WI38 (cell line): ENCODE measurements around the gene CALU.

Source experiments
- H3K4me3 ChIP-seq: 2 replicates; pipeline ENCODE4 v1.5.1; 2011; ENCODE audit warnings: low read depth, mild to moderate bottlenecking, control low read depth, low read length
- CTCF ChIP-seq: IDR thresholded peaks from 2 replicates; pipeline ENCODE4 v1.5.1; 2012; ENCODE audit warnings: low read depth, mild to moderate bottlenecking, control low read depth, low read length

CALU gene

GRCh38 chr7:128747327-128748079, 8.3 kb downstream of the CALU start:
- H3K4me3 ChIP-seq: no peak overlapping the region
- no peak for TF ChIP-seq CTCF

DNA sequence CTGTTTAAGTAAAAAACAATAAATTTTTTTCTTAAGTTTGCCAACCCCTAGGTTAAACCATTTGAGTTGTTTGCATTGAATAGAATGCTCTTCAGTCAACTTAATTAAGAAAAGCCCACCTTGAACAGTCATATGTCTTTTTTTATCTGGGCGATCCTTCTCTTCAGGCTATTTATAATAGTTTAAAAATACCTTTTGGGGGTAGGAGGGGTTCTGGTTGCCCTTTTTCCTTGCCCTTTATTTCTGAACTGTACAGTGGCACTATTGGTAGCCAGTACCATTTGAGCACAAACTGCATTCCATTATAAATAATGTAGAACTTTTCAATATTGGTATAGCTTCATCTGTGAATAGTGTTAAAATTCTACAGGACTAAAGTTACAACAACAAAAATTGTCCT, 13.1 kb downstream of the CALU start:
- no peak overlapping the region for H3K4me3 ChIP-seq
- no peak for TF ChIP-seq CTCF

DNA sequence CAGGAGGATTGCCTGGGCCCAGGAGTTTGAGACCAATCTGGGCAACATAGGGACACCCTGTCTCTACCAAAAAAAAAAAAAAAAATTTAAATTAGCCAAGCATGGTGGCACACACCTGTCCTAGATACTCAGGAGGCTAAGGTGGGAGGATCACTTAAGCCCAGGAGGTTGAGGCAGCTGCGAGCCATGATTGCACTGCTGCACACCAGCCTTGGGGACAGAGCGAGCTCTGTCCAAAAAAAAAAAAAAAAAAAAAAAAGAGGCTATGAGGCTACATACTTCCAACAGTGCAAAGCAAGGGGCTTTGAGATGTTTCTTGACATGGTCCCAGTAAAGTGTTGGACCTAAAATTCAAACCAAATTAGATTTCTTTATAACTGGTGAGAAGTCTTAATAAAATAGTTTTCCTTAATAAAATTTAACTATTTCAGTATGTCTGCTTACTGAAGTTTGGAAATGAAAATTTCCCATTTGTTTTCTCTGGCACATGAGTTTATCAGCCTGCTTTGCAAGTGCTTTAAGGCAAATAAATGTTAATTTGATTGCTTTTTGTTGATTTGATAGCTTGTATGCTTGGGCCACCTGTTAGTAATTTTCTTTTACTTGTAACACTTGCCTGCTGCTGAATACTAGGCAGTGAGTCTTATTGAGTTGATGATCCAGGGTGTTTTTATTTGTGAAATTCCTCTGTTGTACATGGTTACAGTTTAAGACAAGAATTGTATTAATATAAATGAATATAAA, 16.1 kb downstream of the CALU start:
- H3K4me3 ChIP-seq: no peak overlapping the region

DNA sequence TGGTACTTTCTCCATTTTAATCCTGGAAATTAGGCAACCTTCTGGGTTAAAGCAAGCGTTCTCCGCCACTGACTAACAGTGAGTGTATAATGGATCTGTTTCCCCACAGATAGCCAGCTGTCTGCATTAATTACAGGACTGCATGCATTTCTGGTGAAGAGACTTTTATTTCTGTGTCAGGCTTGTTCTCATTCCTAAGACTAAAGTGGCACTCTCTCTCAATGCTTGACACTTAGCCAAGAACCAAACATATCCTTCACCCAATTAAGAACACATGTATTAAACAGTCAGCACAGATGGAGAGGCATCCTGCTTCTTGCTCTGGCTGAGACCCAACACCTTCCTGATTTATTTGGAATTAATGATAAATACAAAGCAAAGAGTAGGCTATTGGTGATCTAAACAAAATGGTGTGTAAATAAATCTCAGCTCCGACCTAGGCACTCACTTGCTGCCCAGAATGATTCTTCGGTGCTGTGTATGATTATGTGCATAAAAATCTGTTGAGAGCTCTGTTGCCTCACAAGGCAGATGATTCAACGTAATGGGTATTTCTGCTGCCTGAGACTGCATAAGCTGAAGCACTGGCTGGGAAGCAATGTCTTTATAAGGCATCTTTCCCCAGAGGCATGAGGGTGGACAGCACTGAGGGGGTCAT, 16.8 kb downstream of the CALU start:
- H3K4me3 ChIP-seq: no peak overlapping the region
- TF ChIP-seq CTCF: no peak

More for the DNA sequence above, 16.1 kb downstream of the CALU start:
- TF ChIP-seq CTCF: no peak

DNA sequence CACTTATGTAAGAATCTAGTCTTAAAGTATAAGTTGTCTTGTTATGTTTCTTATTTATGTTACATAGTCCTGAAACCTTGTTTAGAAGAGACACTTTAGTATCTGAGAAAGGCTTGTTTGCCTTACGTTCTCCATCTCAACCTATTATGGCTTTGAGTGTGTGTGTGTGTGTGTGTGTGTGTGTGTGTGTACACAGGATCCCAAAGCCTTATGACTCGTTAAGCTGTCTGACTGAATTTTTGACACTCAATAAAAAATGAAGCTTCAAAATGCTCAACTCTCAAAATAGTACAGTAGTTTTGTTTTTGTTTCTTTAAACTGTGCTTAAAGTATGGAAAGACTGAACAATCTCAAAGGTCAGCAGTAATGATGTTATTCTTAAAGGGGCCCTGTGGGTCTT, 18.0 kb downstream of the CALU start:
- no peak for TF ChIP-seq CTCF
- H3K4me3 ChIP-seq: no peak overlapping the region

DNA sequence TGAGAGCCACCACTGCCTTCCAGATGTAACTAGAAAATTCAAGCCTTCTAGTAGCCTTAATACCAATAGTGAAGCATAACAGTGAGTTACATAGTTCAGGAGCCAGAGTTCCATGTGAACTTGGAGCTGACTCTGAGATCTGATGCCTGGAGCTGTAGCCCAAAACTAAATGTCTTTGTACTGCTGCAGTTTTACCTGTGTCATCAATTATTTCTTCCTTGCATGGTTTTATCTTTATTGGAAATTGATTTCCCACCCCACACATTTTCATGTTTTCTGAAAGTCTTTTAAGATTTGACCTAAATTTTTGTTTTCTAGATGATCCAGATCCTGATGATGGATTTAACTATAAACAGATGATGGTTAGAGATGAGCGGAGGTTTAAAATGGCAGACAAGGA, 19.4 kb downstream of the CALU start:
- H3K4me3 ChIP-seq: no peak overlapping the region
- no peak for TF ChIP-seq CTCF

DNA sequence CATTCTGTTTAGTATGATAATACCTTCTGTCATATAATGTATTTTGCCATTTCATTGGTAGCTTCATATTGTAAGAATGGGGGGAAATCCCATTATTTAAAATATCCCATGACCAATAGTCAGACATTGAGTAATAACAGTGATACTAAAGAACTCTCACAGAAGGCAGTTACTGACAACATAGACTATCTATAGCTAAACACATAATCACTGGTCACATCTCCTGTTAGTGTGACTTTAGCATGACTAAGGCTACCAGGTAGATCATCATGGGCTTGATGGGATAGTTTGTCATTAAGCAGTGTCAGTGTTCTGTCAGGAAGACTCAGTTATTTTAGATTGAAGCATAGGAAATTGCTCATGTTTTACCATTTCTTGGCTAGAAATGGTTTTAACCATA, 20.1 kb downstream of the CALU start:
- H3K4me3 ChIP-seq: no peak overlapping the region
- no peak for TF ChIP-seq CTCF
